HEK293 (cell line): ENCODE results near the gene SPTBN1.

ENCODE experiments used
- GFI1B ChIP-seq: fragments of 450-650 bp; formaldehyde crosslinking; IDR thresholded peaks from 2 replicates; pipeline ENCODE4 v1.5.1; 2016; ENCODE audit warnings: missing biosample characterization, missing genetic modification characterization
- GLI2 ChIP-seq: fragments of 450-650 bp; formaldehyde crosslinking; IDR thresholded peaks from 2 replicates; pipeline ENCODE4; 2017; ENCODE audit warnings: missing biosample characterization, missing genetic modification characterization, low read depth, borderline replicate concordance
- HOXD13 ChIP-seq: sonication (generic); formaldehyde crosslinking; IDR thresholded peaks from 2 replicates; pipeline ENCODE4 v1.8.0; 2022; ENCODE audit warnings: missing genetic modification reagents, borderline replicate concordance
- MYNN ChIP-seq: fragments of 450-650 bp; formaldehyde crosslinking; IDR thresholded peaks from 2 replicates; pipeline ENCODE4 v1.5.1; 2016; ENCODE audit warnings: missing biosample characterization, missing genetic modification characterization, borderline replicate concordance
- SALL2 ChIP-seq: fragments of 450-650 bp; formaldehyde crosslinking; IDR thresholded peaks from 2 replicates; pipeline ENCODE4 v1.5.0; 2017; ENCODE audit warnings: missing biosample characterization, mild to moderate bottlenecking, missing genetic modification characterization, borderline replicate concordance
- SP2 ChIP-seq: fragments of 450-650 bp; formaldehyde crosslinking; IDR thresholded peaks from 2 replicates; pipeline ENCODE4 v1.5.1; 2016; ENCODE audit warnings: missing biosample characterization, missing genetic modification characterization
- ZBTB17 ChIP-seq: fragments of 450-650 bp; formaldehyde crosslinking; IDR thresholded peaks from 2 replicates; pipeline ENCODE4 v1.5.1; 2016; ENCODE audit warnings: missing biosample characterization, missing genetic modification characterization
- ZFP69B ChIP-seq: fragments of 450-650 bp; formaldehyde crosslinking; IDR thresholded peaks from 2 replicates; pipeline ENCODE4 v1.5.1; 2016; ENCODE audit warnings: missing biosample characterization, missing genetic modification characterization
- ZIC2 ChIP-seq: fragments of 450-650 bp; formaldehyde crosslinking; IDR thresholded peaks from 2 replicates; pipeline ENCODE4 v1.5.1; 2016; ENCODE audit warnings: missing biosample characterization, missing genetic modification characterization
- ZNF10 ChIP-seq: fragments of 450-650 bp; formaldehyde crosslinking; IDR thresholded peaks from 2 replicates; pipeline ENCODE4 v1.5.1; 2017; ENCODE audit warnings: missing biosample characterization, missing genetic modification characterization
- ZNF146 ChIP-seq: fragments of 450-650 bp; formaldehyde crosslinking; IDR thresholded peaks from 2 replicates; pipeline ENCODE4 v1.5.1; 2016; ENCODE audit warnings: missing biosample characterization, missing genetic modification characterization
- ZNF184 ChIP-seq: fragments of 450-650 bp; IDR thresholded peaks from 2 replicates; pipeline ENCODE4 v1.5.1; 2018; ENCODE audit warnings: missing biosample characterization, mild to moderate bottlenecking, missing genetic modification characterization
- ZNF239 ChIP-seq: fragments of 450-650 bp; formaldehyde crosslinking; IDR thresholded peaks from 2 replicates; pipeline ENCODE4 v1.5.1; 2016; ENCODE audit warnings: missing biosample characterization, missing genetic modification characterization
- ZNF266 ChIP-seq: fragments of 450-650 bp; formaldehyde crosslinking; IDR thresholded peaks from 2 replicates; pipeline ENCODE4 v1.5.1; 2016; ENCODE audit warnings: missing biosample characterization, missing genetic modification characterization, low read depth
- ZNF416 ChIP-seq: fragments of 450-650 bp; formaldehyde crosslinking; IDR thresholded peaks from 2 replicates; pipeline ENCODE4 v1.5.1; 2016; ENCODE audit warnings: missing biosample characterization, missing genetic modification characterization
- ZNF558 ChIP-seq: fragments of 450-650 bp; formaldehyde crosslinking; IDR thresholded peaks from 2 replicates; pipeline ENCODE4 v1.5.1; 2016; ENCODE audit warnings: missing biosample characterization, missing genetic modification characterization
- ZNF629 ChIP-seq: fragments of 450-650 bp; formaldehyde crosslinking; IDR thresholded peaks from 2 replicates; pipeline ENCODE4 v1.5.1; 2017; ENCODE audit warnings: missing biosample characterization, missing genetic modification characterization
- ZNF747 ChIP-seq: fragments of 450-650 bp; formaldehyde crosslinking; IDR thresholded peaks from 2 replicates; pipeline ENCODE4 v1.5.1; 2016; ENCODE audit warnings: missing biosample characterization, missing genetic modification characterization
- ZNF777 ChIP-seq: fragments of 450-650 bp; formaldehyde crosslinking; IDR thresholded peaks from 2 replicates; pipeline ENCODE4 v1.5.1; 2017; ENCODE audit warnings: missing biosample characterization, missing genetic modification characterization, borderline replicate concordance
- ZNF792 ChIP-seq: fragments of 450-650 bp; formaldehyde crosslinking; IDR thresholded peaks from 2 replicates; pipeline ENCODE4 v1.5.1; 2016; ENCODE audit warnings: missing biosample characterization, missing genetic modification characterization
- ZNF843 ChIP-seq: fragments of 450-650 bp; formaldehyde crosslinking; IDR thresholded peaks from 2 replicates; pipeline ENCODE4 v1.5.1; 2016; ENCODE audit warnings: missing biosample characterization, missing genetic modification characterization
- ZSCAN16 ChIP-seq: fragments of 450-650 bp; formaldehyde crosslinking; IDR thresholded peaks from 2 replicates; pipeline ENCODE4 v1.5.1; 2016; ENCODE audit warnings: missing biosample characterization, missing genetic modification characterization
- TF ChIP-seq, protein P1 (sequence below): fragments of 450-650 bp; formaldehyde crosslinking; IDR thresholded peaks from 2 replicates; pipeline ENCODE4 v1.5.1; 2016; ENCODE audit warnings: missing biosample characterization, missing genetic modification characterization
- TF ChIP-seq, protein P2 (sequence below): fragments of 450-650 bp; IDR thresholded peaks from 2 replicates; pipeline ENCODE4 v1.5.1; 2018; ENCODE audit warnings: missing biosample characterization, mild to moderate bottlenecking, missing genetic modification characterization
- TF ChIP-seq, protein P3 (sequence below): fragments of 450-650 bp; formaldehyde crosslinking; IDR thresholded peaks from 2 replicates; pipeline ENCODE4 v1.5.1; 2016; ENCODE audit warnings: missing biosample characterization, missing genetic modification characterization
- TF ChIP-seq, protein P4 (sequence below): fragments of 450-650 bp; formaldehyde crosslinking; IDR thresholded peaks from 2 replicates; pipeline ENCODE4 v1.5.1; 2016; ENCODE audit warnings: missing biosample characterization, missing genetic modification characterization
- TF ChIP-seq, protein P5 (sequence below): fragments of 450-650 bp; formaldehyde crosslinking; IDR thresholded peaks from 2 replicates; pipeline ENCODE4 v1.5.1; 2016; ENCODE audit warnings: missing biosample characterization, missing genetic modification characterization, borderline replicate concordance
- TF ChIP-seq, protein P6 (sequence below): fragments of 450-650 bp; formaldehyde crosslinking; IDR thresholded peaks from 2 replicates; pipeline ENCODE4 v1.5.1; 2016; ENCODE audit warnings: missing biosample characterization, missing genetic modification characterization
- TF ChIP-seq, protein P7 (sequence below): fragments of 450-650 bp; formaldehyde crosslinking; IDR thresholded peaks from 2 replicates; pipeline ENCODE4 v1.5.1; 2016; ENCODE audit warnings: missing biosample characterization, missing genetic modification characterization

The SPTBN1 gene

DNA sequence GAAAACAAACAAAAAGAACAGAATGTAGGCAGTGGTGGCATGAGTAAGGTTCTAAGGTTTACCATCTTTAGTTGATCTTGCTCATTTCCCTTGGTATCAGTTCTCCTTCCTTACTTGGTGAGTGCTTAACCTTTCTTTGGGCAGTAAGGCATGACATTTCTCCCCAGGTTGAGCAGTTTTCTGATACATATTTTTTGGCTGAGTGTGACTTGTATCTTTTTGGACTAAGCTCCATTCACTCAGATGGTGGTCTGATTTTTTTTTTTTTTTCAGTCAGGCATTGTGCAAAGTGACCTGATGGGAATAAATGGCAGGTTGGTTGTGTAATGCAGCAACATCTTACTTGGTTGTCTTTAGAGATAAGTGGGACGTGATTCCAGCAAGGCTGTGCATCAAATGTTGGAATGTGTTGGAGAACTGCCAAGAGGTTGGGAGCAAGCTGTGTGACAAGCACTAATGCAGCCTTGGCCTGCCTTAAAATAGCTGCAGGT lies 15.1 kb downstream of the SPTBN1 start (continued):
- TF ChIP-seq ZNF184 (no peak), ZNF747 (no peak), ZNF10 (tag by site-specific recombination) (no peak), HOXD13 (CRISPR knock-in tag) (no peak), ZIC2 (0 out of 2 replicates have a peak, but pooled peaks have one; percentile 21), SP2 (tag by site-specific recombination) (no peak), ZNF239 (tag by site-specific recombination) (no peak), GFI1B (tag by site-specific recombination) (no peak), ZNF629 (no peak), ZNF558 (no peak), MYNN (tag by site-specific recombination) (no peak), ZNF777 (no peak), ZNF416 (tag by site-specific recombination) (no peak), GLI2 (tag by site-specific recombination) (no peak), ZNF146 (tag by site-specific recombination) (no peak), ZFP69B (tag by site-specific recombination) (peak; percentile 41; the same call in 1 of the 2 replicates), ZSCAN16 (tag by site-specific recombination) (no peak), ZNF792 (tag by site-specific recombination) (no peak), ZNF843 (tag by site-specific recombination) (0 out of 2 replicates have a peak, but pooled peaks have one; percentile 27), ZBTB17 (tag by site-specific recombination) (peak; percentile 65), ZNF266 (tag by site-specific recombination) (no peak), SALL2 (tag by site-specific recombination) (no peak)
- TF ChIP-seq, protein P1, sequence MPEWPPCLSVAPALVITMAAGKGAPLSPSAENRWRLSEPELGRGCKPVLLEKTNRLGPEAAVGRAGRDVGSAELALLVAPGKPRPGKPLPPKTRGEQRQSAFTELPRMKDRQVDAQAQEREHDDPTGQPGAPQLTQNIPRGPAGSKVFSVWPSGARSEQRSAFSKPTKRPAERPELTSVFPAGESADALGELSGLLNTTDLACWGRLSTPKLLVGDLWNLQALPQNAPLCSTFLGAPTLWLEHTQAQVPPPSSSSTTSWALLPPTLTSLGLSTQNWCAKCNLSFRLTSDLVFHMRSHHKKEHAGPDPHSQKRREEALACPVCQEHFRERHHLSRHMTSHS: no peak
- TF ChIP-seq, protein P2, sequence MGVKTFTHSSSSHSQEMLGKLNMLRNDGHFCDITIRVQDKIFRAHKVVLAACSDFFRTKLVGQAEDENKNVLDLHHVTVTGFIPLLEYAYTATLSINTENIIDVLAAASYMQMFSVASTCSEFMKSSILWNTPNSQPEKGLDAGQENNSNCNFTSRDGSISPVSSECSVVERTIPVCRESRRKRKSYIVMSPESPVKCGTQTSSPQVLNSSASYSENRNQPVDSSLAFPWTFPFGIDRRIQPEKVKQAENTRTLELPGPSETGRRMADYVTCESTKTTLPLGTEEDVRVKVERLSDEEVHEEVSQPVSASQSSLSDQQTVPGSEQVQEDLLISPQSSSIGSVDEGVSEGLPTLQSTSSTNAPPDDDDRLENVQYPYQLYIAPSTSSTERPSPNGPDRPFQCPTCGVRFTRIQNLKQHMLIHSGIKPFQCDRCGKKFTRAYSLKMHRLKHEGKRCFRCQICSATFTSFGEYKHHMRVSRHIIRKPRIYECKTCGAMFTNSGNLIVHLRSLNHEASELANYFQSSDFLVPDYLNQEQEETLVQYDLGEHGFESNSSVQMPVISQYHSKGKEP: peak; percentile 91
- TF ChIP-seq, protein P3, sequence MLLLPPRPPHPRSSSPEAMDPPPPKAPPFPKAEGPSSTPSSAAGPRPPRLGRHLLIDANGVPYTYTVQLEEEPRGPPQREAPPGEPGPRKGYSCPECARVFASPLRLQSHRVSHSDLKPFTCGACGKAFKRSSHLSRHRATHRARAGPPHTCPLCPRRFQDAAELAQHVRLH: no peak
- TF ChIP-seq, protein P4, sequence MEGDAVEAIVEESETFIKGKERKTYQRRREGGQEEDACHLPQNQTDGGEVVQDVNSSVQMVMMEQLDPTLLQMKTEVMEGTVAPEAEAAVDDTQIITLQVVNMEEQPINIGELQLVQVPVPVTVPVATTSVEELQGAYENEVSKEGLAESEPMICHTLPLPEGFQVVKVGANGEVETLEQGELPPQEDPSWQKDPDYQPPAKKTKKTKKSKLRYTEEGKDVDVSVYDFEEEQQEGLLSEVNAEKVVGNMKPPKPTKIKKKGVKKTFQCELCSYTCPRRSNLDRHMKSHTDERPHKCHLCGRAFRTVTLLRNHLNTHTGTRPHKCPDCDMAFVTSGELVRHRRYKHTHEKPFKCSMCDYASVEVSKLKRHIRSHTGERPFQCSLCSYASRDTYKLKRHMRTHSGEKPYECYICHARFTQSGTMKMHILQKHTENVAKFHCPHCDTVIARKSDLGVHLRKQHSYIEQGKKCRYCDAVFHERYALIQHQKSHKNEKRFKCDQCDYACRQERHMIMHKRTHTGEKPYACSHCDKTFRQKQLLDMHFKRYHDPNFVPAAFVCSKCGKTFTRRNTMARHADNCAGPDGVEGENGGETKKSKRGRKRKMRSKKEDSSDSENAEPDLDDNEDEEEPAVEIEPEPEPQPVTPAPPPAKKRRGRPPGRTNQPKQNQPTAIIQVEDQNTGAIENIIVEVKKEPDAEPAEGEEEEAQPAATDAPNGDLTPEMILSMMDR (tag by site-specific recombination): no peak
- TF ChIP-seq, protein P5, sequence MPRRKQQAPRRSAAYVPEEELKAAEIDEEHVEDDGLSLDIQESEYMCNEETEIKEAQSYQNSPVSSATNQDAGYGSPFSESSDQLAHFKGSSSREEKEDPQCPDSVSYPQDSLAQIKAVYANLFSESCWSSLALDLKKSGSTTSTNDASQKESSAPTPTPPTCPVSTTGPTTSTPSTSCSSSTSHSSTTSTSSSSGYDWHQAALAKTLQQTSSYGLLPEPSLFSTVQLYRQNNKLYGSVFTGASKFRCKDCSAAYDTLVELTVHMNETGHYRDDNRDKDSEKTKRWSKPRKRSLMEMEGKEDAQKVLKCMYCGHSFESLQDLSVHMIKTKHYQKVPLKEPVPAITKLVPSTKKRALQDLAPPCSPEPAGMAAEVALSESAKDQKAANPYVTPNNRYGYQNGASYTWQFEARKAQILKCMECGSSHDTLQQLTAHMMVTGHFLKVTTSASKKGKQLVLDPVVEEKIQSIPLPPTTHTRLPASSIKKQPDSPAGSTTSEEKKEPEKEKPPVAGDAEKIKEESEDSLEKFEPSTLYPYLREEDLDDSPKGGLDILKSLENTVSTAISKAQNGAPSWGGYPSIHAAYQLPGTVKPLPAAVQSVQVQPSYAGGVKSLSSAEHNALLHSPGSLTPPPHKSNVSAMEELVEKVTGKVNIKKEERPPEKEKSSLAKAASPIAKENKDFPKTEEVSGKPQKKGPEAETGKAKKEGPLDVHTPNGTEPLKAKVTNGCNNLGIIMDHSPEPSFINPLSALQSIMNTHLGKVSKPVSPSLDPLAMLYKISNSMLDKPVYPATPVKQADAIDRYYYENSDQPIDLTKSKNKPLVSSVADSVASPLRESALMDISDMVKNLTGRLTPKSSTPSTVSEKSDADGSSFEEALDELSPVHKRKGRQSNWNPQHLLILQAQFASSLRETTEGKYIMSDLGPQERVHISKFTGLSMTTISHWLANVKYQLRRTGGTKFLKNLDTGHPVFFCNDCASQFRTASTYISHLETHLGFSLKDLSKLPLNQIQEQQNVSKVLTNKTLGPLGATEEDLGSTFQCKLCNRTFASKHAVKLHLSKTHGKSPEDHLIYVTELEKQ (tag by site-specific recombination): no peak
- TF ChIP-seq, protein P6, sequence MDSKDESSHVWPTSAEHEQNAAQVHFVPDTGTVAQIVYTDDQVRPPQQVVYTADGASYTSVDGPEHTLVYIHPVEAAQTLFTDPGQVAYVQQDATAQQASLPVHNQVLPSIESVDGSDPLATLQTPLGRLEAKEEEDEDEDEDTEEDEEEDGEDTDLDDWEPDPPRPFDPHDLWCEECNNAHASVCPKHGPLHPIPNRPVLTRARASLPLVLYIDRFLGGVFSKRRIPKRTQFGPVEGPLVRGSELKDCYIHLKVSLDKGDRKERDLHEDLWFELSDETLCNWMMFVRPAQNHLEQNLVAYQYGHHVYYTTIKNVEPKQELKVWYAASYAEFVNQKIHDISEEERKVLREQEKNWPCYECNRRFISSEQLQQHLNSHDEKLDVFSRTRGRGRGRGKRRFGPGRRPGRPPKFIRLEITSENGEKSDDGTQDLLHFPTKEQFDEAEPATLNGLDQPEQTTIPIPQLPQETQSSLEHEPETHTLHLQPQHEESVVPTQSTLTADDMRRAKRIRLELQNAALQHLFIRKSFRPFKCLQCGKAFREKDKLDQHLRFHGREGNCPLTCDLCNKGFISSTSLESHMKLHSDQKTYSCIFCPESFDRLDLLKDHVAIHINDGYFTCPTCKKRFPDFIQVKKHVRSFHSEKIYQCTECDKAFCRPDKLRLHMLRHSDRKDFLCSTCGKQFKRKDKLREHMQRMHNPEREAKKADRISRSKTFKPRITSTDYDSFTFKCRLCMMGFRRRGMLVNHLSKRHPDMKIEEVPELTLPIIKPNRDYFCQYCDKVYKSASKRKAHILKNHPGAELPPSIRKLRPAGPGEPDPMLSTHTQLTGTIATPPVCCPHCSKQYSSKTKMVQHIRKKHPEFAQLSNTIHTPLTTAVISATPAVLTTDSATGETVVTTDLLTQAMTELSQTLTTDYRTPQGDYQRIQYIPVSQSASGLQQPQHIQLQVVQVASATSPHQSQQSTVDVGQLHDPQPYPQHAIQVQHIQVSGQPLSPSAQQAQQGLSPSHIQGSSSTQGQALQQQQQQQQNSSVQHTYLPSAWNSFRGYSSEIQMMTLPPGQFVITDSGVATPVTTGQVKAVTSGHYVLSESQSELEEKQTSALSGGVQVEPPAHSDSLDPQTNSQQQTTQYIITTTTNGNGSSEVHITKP (tag by site-specific recombination): 0 out of 2 replicates have a peak, but pooled peaks have one; percentile 15
- TF ChIP-seq, protein P7, sequence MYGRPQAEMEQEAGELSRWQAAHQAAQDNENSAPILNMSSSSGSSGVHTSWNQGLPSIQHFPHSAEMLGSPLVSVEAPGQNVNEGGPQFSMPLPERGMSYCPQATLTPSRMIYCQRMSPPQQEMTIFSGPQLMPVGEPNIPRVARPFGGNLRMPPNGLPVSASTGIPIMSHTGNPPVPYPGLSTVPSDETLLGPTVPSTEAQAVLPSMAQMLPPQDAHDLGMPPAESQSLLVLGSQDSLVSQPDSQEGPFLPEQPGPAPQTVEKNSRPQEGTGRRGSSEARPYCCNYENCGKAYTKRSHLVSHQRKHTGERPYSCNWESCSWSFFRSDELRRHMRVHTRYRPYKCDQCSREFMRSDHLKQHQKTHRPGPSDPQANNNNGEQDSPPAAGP (tag by site-specific recombination): no peak
